ENCODE data around the gene ACSF3. TPM values are rescaled to one million over a fixed set of nuclear protein-coding genes. Genes with fewer than 3 reads are reported as not detected.

Gene ACSF3
- total RNA-seq, 1 experiment from 2014 or later = 30.8 TPM

GRCh38 chr16:89123001-89123830 is 29.6 kb downstream of the ACSF3 start:
- Histone ChIP-seq H3K4me1 (ENCODE audit: control insufficient read depth, insufficient read depth, low read length) (no peaks in the 10 kb centered on the region), H3K36me3 (ENCODE audit: control insufficient read depth, insufficient read depth, low read length) (no peaks in the 10 kb centered on the region), H3K9me3 (ENCODE audit: control insufficient read depth, insufficient read depth, low read depth, low read length) (no peaks in the 10 kb centered on the region), H3K4me3 (ENCODE audit: low read depth in 2 of 2, low read length in 2 of 2) (no peak overlapping the region), H3K27ac (ENCODE audit: low read length) (no peak overlapping the region), H3K27me3 (ENCODE audit: control insufficient read depth, insufficient read depth, low read length) (no peaks in the 10 kb centered on the region)
- in situ Hi-C loops (cut with HindIII; ENCODE audit: low pct_unique_long_range_greater_than_20kb, low sequenced_read_pairs) = no loop called here
- ChIA-PET POLR2A (no interaction called here), CTCF (no interaction called here)
- intact Hi-C loops (cut with micrococcal nuclease; ENCODE audit: unreplicated experiment) = no loop called here
- TF ChIP-seq REST (IDR thresholded peaks at IDR 0.05; ENCODE audit: insufficient read depth in 1 of 2, low read depth in 2 of 2, low read length in 1 of 2) (no peak), TCF7L2 (IDR thresholded peaks at IDR 0.05; ENCODE audit: low read depth, low read length) (no peak), POLR2AphosphoS5 (IDR thresholded peaks at IDR 0.05; ENCODE audit: low read depth, low read length) (no peak), SIN3A (IDR thresholded peaks at IDR 0.05; ENCODE audit: borderline replicate concordance, insufficient read depth, low read depth, low read length) (no peak), CTCF (IDR thresholded peaks at IDR 0.05) (no peak)
- DNase-seq (ENCODE audit: low read depth, low spot score) (no peak), ATAC-seq (no peak)
- no TSS peak for BruUV-seq (replicated peaks)

GRCh38 chr16:89123831-89124100 is 30.1 kb downstream of the ACSF3 start:
- no peak for DNase-seq (ENCODE audit: low read depth, low spot score)
- Histone ChIP-seq H3K4me1 (ENCODE audit: control insufficient read depth, insufficient read depth, low read length) (no peaks in the 10 kb centered on the region), H3K36me3 (ENCODE audit: control insufficient read depth, insufficient read depth, low read length) (no peaks in the 10 kb centered on the region), H3K4me3 (ENCODE audit: low read depth in 2 of 2, low read length in 2 of 2) (no peak overlapping the region), H3K27ac (ENCODE audit: low read length) (no peak overlapping the region), H3K27me3 (ENCODE audit: control insufficient read depth, insufficient read depth, low read length) (no peaks in the 10 kb centered on the region), H3K9me3 (ENCODE audit: control insufficient read depth, insufficient read depth, low read depth, low read length) (no peaks in the 10 kb centered on the region)
- ATAC-seq = no peak
- intact Hi-C loops (cut with micrococcal nuclease; ENCODE audit: unreplicated experiment) (no loop called here), in situ Hi-C loops (cut with HindIII; ENCODE audit: low pct_unique_long_range_greater_than_20kb, low sequenced_read_pairs) (no loop called here)
- ChIA-PET POLR2A (no interaction called here), CTCF (no interaction called here)
- TF ChIP-seq SIN3A (IDR thresholded peaks at IDR 0.05; ENCODE audit: borderline replicate concordance, insufficient read depth, low read depth, low read length) (no peak), TCF7L2 (IDR thresholded peaks at IDR 0.05; ENCODE audit: low read depth, low read length) (no peak), POLR2AphosphoS5 (IDR thresholded peaks at IDR 0.05; ENCODE audit: low read depth, low read length) (no peak), REST (IDR thresholded peaks at IDR 0.05; ENCODE audit: insufficient read depth in 1 of 2, low read depth in 2 of 2, low read length in 1 of 2) (no peak), CTCF (IDR thresholded peaks at IDR 0.05) (no peak)
- no TSS peak for BruUV-seq (replicated peaks)

Data from Panc1 (cell line).